H1 (cell line): ENCODE results near the gene ASPA.

Experiments used
- BACH1 ChIP-seq: IDR thresholded peaks from 2 replicates; pipeline ENCODE4 v1.6.1; 2012; ENCODE audit warnings: low read length, improper control_type of control experiment
- CBX8 ChIP-seq: fragments of 300-800, 300-1000 bp; sonication (generic); IDR thresholded peaks from 2 replicates; pipeline ENCODE4 v1.7.1; 2016; ENCODE audit warnings: low read depth, low read length, borderline replicate concordance
- CHD2 ChIP-seq: IDR thresholded peaks from 2 replicates; pipeline ENCODE4 v1.6.1; 2012; ENCODE audit warnings: low read length, improper control_type of control experiment
- EP300 ChIP-seq, 2 experiments: IDR thresholded peaks; 1 replicate in 1 of 2; 2 replicates in 1 of 2; pipeline ENCODE4 v1.6.1; 2011 to 2012; ENCODE audit warnings: low read depth in 2 of 2, low read length in 2 of 2, mild to moderate bottlenecking in 2 of 2, borderline replicate concordance in 1 of 2, inconsistent platforms in 1 of 2, moderate library complexity in 1 of 2
- EZH2 ChIP-seq: fragments of 200-600 bp; sonication (generic); IDR thresholded peaks from 2 replicates; pipeline ENCODE4 v1.7.1; 2012; ENCODE audit warnings: low read depth, mild to moderate bottlenecking, moderate library complexity, low read length, inconsistent platforms; ENCODE audit not compliant: severe bottlenecking
- GABPA ChIP-seq: IDR thresholded peaks from 2 replicates; pipeline ENCODE4 v1.6.1; 2011; ENCODE audit warnings: mild to moderate bottlenecking, low read length, moderate library complexity, borderline replicate concordance; ENCODE audit not compliant: insufficient read depth
- HDAC2 ChIP-seq, 2 experiments: fragments of 300-600 bp in 1 of 2; sonication (generic) in 1 of 2; IDR thresholded peaks; 2 replicates each; pipeline ENCODE4 v1.6.1; 2011 to 2012; ENCODE audit warnings: low read depth in 2 of 2, low read length in 2 of 2, mild to moderate bottlenecking in 2 of 2, moderate library complexity in 2 of 2, borderline replicate concordance in 1 of 2, inconsistent platforms in 1 of 2
- JUND ChIP-seq: IDR thresholded peaks from 2 replicates; pipeline ENCODE4 v1.6.1; 2011; ENCODE audit warnings: mild to moderate bottlenecking, improper control_type of control experiment, low read length
- POLR2A ChIP-seq, 2 experiments: IDR thresholded peaks; 1 replicate in 1 of 2; 2 replicates in 1 of 2; pipeline ENCODE4 v1.6.1; 2011; ENCODE audit warnings: low read depth in 2 of 2, low read length in 2 of 2, mild to moderate bottlenecking in 2 of 2; ENCODE audit errors: control extremely low read depth in 1 of 2
- SIN3A ChIP-seq, 2 experiments: IDR thresholded peaks in 1 of 2; conservative IDR thresholded peaks in 1 of 2; 2 replicates each; pipeline ENCODE4 v1.6.1; 2011 to 2012; ENCODE audit warnings: low read length in 2 of 2, improper control_type of control experiment in 1 of 2, low read depth in 1 of 2, mild to moderate bottlenecking in 1 of 2
- YY1 ChIP-seq: IDR thresholded peaks from 2 replicates; pipeline ENCODE4 v1.6.1; 2011; ENCODE audit warnings: low read depth, mild to moderate bottlenecking, low read length
- TF ChIP-seq, protein P1 (sequence below), 3 experiments: IDR thresholded peaks; 1 replicate in 2 of 3; 2 replicates in 1 of 3; pipeline versions ENCODE4 v1.5.1 to v1.6.1; 2011; ENCODE audit warnings: low read length in 3 of 3, mild to moderate bottlenecking in 3 of 3, inconsistent platforms in 2 of 3, low read depth in 1 of 3, moderate library complexity in 1 of 3; ENCODE audit not compliant: insufficient read depth in 1 of 3; ENCODE audit errors: control extremely low read depth in 1 of 3
- TF ChIP-seq, protein P2 (sequence below): IDR thresholded peaks from 2 replicates; pipeline ENCODE4 v1.6.1; 2012; ENCODE audit warnings: low read length, inconsistent platforms

DNA sequence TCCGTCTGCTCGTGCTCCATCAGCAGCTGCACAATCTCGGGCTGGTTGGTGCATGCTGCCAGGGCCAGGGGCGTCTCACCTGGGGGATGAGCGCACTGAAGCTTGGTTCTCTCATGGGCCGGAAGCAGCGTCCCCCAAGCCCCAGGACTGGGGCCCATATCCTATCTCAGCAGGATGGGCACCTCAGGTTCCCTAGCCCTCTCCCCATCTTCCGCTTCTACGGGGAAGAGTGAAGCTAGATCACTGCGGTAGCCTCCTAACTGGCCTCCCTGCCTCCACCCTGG is 57.0 kb downstream of the ASPA start:
- TF ChIP-seq, protein P1, sequence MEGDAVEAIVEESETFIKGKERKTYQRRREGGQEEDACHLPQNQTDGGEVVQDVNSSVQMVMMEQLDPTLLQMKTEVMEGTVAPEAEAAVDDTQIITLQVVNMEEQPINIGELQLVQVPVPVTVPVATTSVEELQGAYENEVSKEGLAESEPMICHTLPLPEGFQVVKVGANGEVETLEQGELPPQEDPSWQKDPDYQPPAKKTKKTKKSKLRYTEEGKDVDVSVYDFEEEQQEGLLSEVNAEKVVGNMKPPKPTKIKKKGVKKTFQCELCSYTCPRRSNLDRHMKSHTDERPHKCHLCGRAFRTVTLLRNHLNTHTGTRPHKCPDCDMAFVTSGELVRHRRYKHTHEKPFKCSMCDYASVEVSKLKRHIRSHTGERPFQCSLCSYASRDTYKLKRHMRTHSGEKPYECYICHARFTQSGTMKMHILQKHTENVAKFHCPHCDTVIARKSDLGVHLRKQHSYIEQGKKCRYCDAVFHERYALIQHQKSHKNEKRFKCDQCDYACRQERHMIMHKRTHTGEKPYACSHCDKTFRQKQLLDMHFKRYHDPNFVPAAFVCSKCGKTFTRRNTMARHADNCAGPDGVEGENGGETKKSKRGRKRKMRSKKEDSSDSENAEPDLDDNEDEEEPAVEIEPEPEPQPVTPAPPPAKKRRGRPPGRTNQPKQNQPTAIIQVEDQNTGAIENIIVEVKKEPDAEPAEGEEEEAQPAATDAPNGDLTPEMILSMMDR (IDR thresholded peaks at IDR 0.05; ENCODE audit: control extremely low read depth in 1 of 3, insufficient read depth in 1 of 3, low read depth in 1 of 3, low read length in 3 of 3) = no peak
- TF ChIP-seq EP300 (IDR thresholded peaks at IDR 0.05; ENCODE audit: borderline replicate concordance in 1 of 2, low read depth in 2 of 2, low read length in 2 of 2) (no peak), YY1 (no peak), CHD2 (no peak), SIN3A (conservative IDR thresholded peaks at IDR 0.05 in 1 of 2, IDR thresholded peaks at IDR 0.05 in 1 of 2; ENCODE audit: low read depth in 1 of 2, low read length in 2 of 2) (no peak), EZH2 (no peak), CBX8 (no peak), HDAC2 (IDR thresholded peaks at IDR 0.05; ENCODE audit: borderline replicate concordance in 1 of 2, low read depth in 2 of 2, low read length in 2 of 2) (no peak), POLR2A (IDR thresholded peaks at IDR 0.05; ENCODE audit: control extremely low read depth in 1 of 2, low read depth in 2 of 2, low read length in 2 of 2) (no peak), BACH1 (no peak), GABPA (no peak), JUND (no peak)
- TF ChIP-seq, protein P2, sequence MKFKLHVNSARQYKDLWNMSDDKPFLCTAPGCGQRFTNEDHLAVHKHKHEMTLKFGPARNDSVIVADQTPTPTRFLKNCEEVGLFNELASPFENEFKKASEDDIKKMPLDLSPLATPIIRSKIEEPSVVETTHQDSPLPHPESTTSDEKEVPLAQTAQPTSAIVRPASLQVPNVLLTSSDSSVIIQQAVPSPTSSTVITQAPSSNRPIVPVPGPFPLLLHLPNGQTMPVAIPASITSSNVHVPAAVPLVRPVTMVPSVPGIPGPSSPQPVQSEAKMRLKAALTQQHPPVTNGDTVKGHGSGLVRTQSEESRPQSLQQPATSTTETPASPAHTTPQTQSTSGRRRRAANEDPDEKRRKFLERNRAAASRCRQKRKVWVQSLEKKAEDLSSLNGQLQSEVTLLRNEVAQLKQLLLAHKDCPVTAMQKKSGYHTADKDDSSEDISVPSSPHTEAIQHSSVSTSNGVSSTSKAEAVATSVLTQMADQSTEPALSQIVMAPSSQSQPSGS = no peak
